Lung (tissue), 12 donors: ENCODE results near the gene ANKUB1. TPM values are rescaled to one million over a fixed set of nuclear protein-coding genes. Genes with fewer than 3 reads are reported as not detected.
A peak's percentile ranks its signal among the peaks of the same experiment; 100 is the strongest.

ENCODE experiments used
- ATAC-seq: fragments of 200-7000 bp; cut with Tn5 transposase; one replicate; pipeline ENCODE4 v1.9.1; 2020; ENCODE audit warnings: moderate number of reproducible peaks; ENCODE audit not compliant: insufficient read depth, low FRiP score
- DNase-seq, 3 donors: peaks; one replicate each; pipeline ENCODE4 v3.0.0-alpha.2; 2013 to 2017
- H3K27ac ChIP-seq, 2 donors: one replicate each; pipeline ENCODE4 v1.5.1; 2013; ENCODE audit warnings: mild to moderate bottlenecking in 2 of 2, moderate library complexity in 2 of 2, control low read depth in 1 of 2, inconsistent platforms in 1 of 2, low read depth in 1 of 2, low read length in 1 of 2
- H3K27me3 ChIP-seq, 3 donors: one replicate each; pipeline ENCODE4 v1.5.1; 2013; ENCODE audit warnings: low read length in 2 of 3; ENCODE audit not compliant: control insufficient read depth in 3 of 3, insufficient read depth in 3 of 3
- H3K36me3 ChIP-seq, 4 donors: one replicate each; pipeline ENCODE4 v1.5.1; 2013; ENCODE audit warnings: low read length in 4 of 4, mild to moderate bottlenecking in 1 of 4, moderate library complexity in 1 of 4; ENCODE audit not compliant: control insufficient read depth in 4 of 4, insufficient read depth in 4 of 4
- H3K4me1 ChIP-seq, 5 donors: one replicate each; pipeline ENCODE4 v1.5.1; 2013; ENCODE audit warnings: low read length in 5 of 5, mild to moderate bottlenecking in 2 of 5, moderate library complexity in 1 of 5; ENCODE audit not compliant: control insufficient read depth in 5 of 5, insufficient read depth in 5 of 5
- H3K4me3 ChIP-seq: one replicate; pipeline ENCODE4 v1.5.1; 2013; ENCODE audit warnings: mild to moderate bottlenecking, control low read depth, moderate library complexity
- H3K9ac ChIP-seq, 2 donors: one replicate each; pipeline ENCODE4 v1.5.1; 2013; ENCODE audit warnings: low read length in 2 of 2, control low read depth in 1 of 2; ENCODE audit not compliant: insufficient read depth in 1 of 2
- H3K9me3 ChIP-seq, 4 donors: one replicate each; pipeline ENCODE4 v1.5.1; 2013; ENCODE audit warnings: low read length in 3 of 4, mild to moderate bottlenecking in 1 of 4, moderate library complexity in 1 of 4; ENCODE audit not compliant: control insufficient read depth in 4 of 4, insufficient read depth in 3 of 4
- CTCF ChIP-seq: IDR thresholded peaks from 2 replicates; pipeline ENCODE4 v1.5.1; 2012; ENCODE audit warnings: mild to moderate bottlenecking; ENCODE audit errors: control extremely low read depth, extremely low read depth
- WGBS, 2 donors: extraction: QIAGEN DNeasy Blood & Tissue Kit; methylation state at CpG; one replicate each; pipeline ENCODE4 v1.1.7; 2013; 5-methylcytosine and 5-hydroxymethylcytosine counted together
- polyA plus RNA-seq, 2 donors: library from polyadenylated mRNA; stranded (reverse); fragments of 200-250 nt; gene quantifications; one replicate each; pipeline ENCODE4 v1.2.1, GENCODE V29; 2013
- total RNA-seq, 2 donors: library from RNA; depleted of rRNA in 1 of 2; stranded (reverse); fragments of >200 nt in 1 of 2; gene quantifications; one replicate each; pipeline ENCODE4 v1.2.1, GENCODE V29; 2014 to 2021
- donor health status: control.
- donor health status: control.
- donor health status: Bipolar disorder and iron deficiency.
- donor health status: healthy.
- donor health status: DM: yes; HTN: yes; CAD: no.

Gene ANKUB1
- total and polyA plus RNA-seq, 4 donors = 1.3 to 6.7 (median 2.4) TPM

GRCh38 chr3:149753717-149754116 is 38.6 kb downstream of the ANKUB1 start:
- Histone ChIP-seq H3K27ac (no peak overlapping the region), H3K36me3 (peaks cover 0 to 11% (median 1%) of the 10 kb centered on the region in 4 donors), H3K4me1 (peaks cover 0 to 17% (median 6%) of the 10 kb centered on the region in 5 donors), H3K9ac (no peak overlapping the region), H3K9me3 (no peaks in the 10 kb centered on the region), H3K4me3 (no peak overlapping the region), H3K27me3 (peaks cover 0 to 2% (median 2%) of the 10 kb centered on the region in 3 donors)
- DNase-seq = no peak
- ATAC-seq = no peak
- TF ChIP-seq CTCF = no peak

GRCh38 chr3:149752788-149753136 is 39.6 kb downstream of the ANKUB1 start:
- H3K36me3 ChIP-seq = peaks cover 3 to 15% (median 7%) of the 10 kb centered on the region in 4 donors
- TF ChIP-seq CTCF = no peak
- H3K27me3 ChIP-seq = peaks cover 0 to 2% (median 0%) of the 10 kb centered on the region in 3 donors
- H3K9me3 ChIP-seq = no peaks in the 10 kb centered on the region
- DNase-seq (no peak), ATAC-seq (no peak)
- peaks cover 0 to 17% (median 6%) of the 10 kb centered on the region in 5 donors for H3K4me1 ChIP-seq
- no peak overlapping the region for H3K4me3 ChIP-seq
- peak overlapping the region in 1 of 2 donors; percentile 35 for H3K9ac ChIP-seq
- H3K27ac ChIP-seq = no peak overlapping the region

- 0% methylated on average over 52 of the region's 52 CpGs for WGBS, 2 donors
- TF ChIP-seq CTCF = no peak
- Histone ChIP-seq H3K4me3 (peak within 1 kb of the TSS; percentile 87), H3K9me3 (no peaks in the 10 kb centered on the region), H3K4me1 (peaks cover 0 to 17% (median 6%) of the 10 kb centered on the region in 5 donors), H3K36me3 (peaks cover 3 to 16% (median 9%) of the 10 kb centered on the region in 4 donors), H3K27me3 (peaks cover 0 to 2% (median 0%) of the 10 kb centered on the region in 3 donors), H3K27ac (peak within 1 kb of the TSS; percentile 43 to 81), H3K9ac (peak within 1 kb of the TSS; percentile 84 to 94)
- ATAC-seq (peak; percentile 94), DNase-seq (peak; percentile 81 to 91 (median 86))
These were observed 40.1 kb downstream of the ANKUB1 start, which contains the start of gene COMMD2 for GRCh38 chr3:149752051-149752787. Gene COMMD2, minus strand, starts transcription at chr3:149752489. Its CDS starts 45 bp downstream, at chr3:149752444.
